GM12878 (cell line): Measurements from ENCODE around the gene MEG3. TPM values are rescaled to one million over a fixed set of nuclear protein-coding genes. Genes with fewer than 3 reads are reported as not detected.

ENCODE experiments used
- ATAC-seq: fragments of 200-7000 bp; cut with Tn5 transposase; 3 replicates; pipeline ENCODE4 v1.9.1; 2020; ENCODE audit warnings: mild to moderate bottlenecking, moderate library complexity
- BruUV-seq: library from RNA; stranded (reverse); fragments of 400-500 nt; replicated peaks from 2 replicates; lab custom pipeline; 2021; lab: Mats Ljungman, UMichigan
- CTCF ChIA-PET: fragments of 300-600 bp; sonication (Branson Sonifier 250); formaldehyde crosslinking; extraction: SDS; loops from one replicate; lab custom pipeline; 2021; ENCODE audit warnings: inconsistent platforms; lab: Yijun Ruan, JAX
- POLR2A ChIA-PET: fragments of 350-600 bp; formaldehyde crosslinking; extraction: SDS; loops from one replicate; lab custom pipeline; 2021; ENCODE audit warnings: inconsistent platforms; lab: Charles Lee
- RAD21 ChIA-PET: fragments of 300-600 bp; sonication (Branson Sonifier 250); formaldehyde crosslinking; loops from one replicate; lab custom pipeline; 2023; ENCODE audit warnings: antibody characterized with exemption; ENCODE audit not compliant: unreplicated experiment; lab: Charles Lee
- SMC1A ChIA-PET: fragments of 300-600 bp; sonication (Branson Sonifier 250); formaldehyde crosslinking; loops from one replicate; lab custom pipeline; 2023; ENCODE audit not compliant: unreplicated experiment, uncharacterized antibody; lab: Charles Lee
- DNase-seq: peaks from one replicate; pipeline ENCODE4 v3.0.0-alpha.2; 2011; ENCODE audit warnings: low read depth, low spot score
- FAIRE-seq: peaks from 3 replicates; lab custom pipeline; 2011; peaks lifted over from hg19 to GRCh38; lab: Jason Lieb, UNC
- H2AFZ ChIP-seq: 2 replicates; pipeline ENCODE4 v1.6.0; 2011; ENCODE audit warnings: low read depth, low read length, control low read depth; ENCODE audit not compliant: control insufficient read depth
- H3K27ac ChIP-seq: 2 replicates; pipeline ENCODE4 v1.5.1; 2011; ENCODE audit warnings: control low read depth; ENCODE audit not compliant: control insufficient read depth, insufficient read depth
- H3K27me3 ChIP-seq, 2 experiments: replicated peaks in 1 of 2; 2 replicates each; pipeline versions ENCODE4 v1.6.0 to v1.6.1; 2011; ENCODE audit warnings: low read length in 1 of 2; ENCODE audit not compliant: control insufficient read depth in 2 of 2, insufficient read depth in 2 of 2
- H3K36me3 ChIP-seq, 2 experiments: 2 replicates each; pipeline ENCODE4 v1.5.1; 2011; ENCODE audit warnings: low read length in 1 of 2; ENCODE audit not compliant: control insufficient read depth in 2 of 2, insufficient read depth in 2 of 2
- H3K4me1 ChIP-seq: 2 replicates; pipeline ENCODE4 v1.6.1; 2011; ENCODE audit warnings: mild to moderate bottlenecking, low read length, moderate library complexity, mixed read lengths; ENCODE audit not compliant: control insufficient read depth, insufficient read depth
- H3K4me2 ChIP-seq: 2 replicates; pipeline ENCODE4 v1.6.0; 2011; ENCODE audit warnings: control low read depth; ENCODE audit not compliant: control insufficient read depth, insufficient read depth
- H3K4me3 ChIP-seq: fragments of 200-600 bp; sonication (generic); 2 replicates; pipeline ENCODE4 v1.5.1; 2016
- H3K79me2 ChIP-seq: 2 replicates; pipeline ENCODE4 v1.6.0; 2011; ENCODE audit warnings: low read length; ENCODE audit not compliant: control insufficient read depth, insufficient read depth
- H3K9ac ChIP-seq: 2 replicates; pipeline ENCODE4 v1.8.0; 2011; ENCODE audit warnings: low read length, control low read depth, mixed read lengths; ENCODE audit not compliant: control insufficient read depth, insufficient read depth
- H3K9me3 ChIP-seq: replicated peaks from 3 replicates; pipeline ENCODE4 v1.5.1; 2011; ENCODE audit warnings: mild to moderate bottlenecking, low read length; ENCODE audit not compliant: control insufficient read depth, insufficient read depth
- H4K20me1 ChIP-seq: 2 replicates; pipeline ENCODE4 v1.6.0; 2011; ENCODE audit not compliant: control insufficient read depth, insufficient read depth
- CHD1 ChIP-seq: IDR thresholded peaks from 2 replicates; pipeline ENCODE4 v1.6.1; 2012; ENCODE audit warnings: low read depth, low read length, improper control_type of control experiment
- CREM ChIP-seq: IDR thresholded peaks from 2 replicates; pipeline ENCODE4 v1.6.1; 2014; ENCODE audit warnings: antibody characterized with exemption, low read depth
- HSF1 ChIP-seq: fragments of 150-350 bp; IDR thresholded peaks from 2 replicates; pipeline ENCODE4 v1.6.1; 2014; ENCODE audit warnings: mild to moderate bottlenecking, low read depth, low read length
- IRF4 ChIP-seq: IDR thresholded peaks from 2 replicates; pipeline ENCODE4 v1.6.1; 2011; ENCODE audit warnings: low read depth, low read length
- MEF2B ChIP-seq: fragments of 450-650 bp; IDR thresholded peaks from 2 replicates; pipeline ENCODE4 v1.6.1; 2018; ENCODE audit warnings: mild to moderate bottlenecking, moderate library complexity; ENCODE audit not compliant: partially characterized antibody, poor library complexity, severe bottlenecking
- MYC ChIP-seq: IDR thresholded peaks from 2 replicates; pipeline ENCODE4 v1.6.1; 2011; ENCODE audit warnings: mild to moderate bottlenecking, low read length, moderate library complexity, inconsistent platforms; ENCODE audit not compliant: insufficient read depth, insufficient replicate concordance, insufficient read length, severe bottlenecking
- NR2C1 ChIP-seq: fragments of 450-650 bp; IDR thresholded peaks from 2 replicates; pipeline ENCODE4 v1.6.1; 2017; ENCODE audit warnings: antibody characterized with exemption, mild to moderate bottlenecking, moderate library complexity
- NRF1 ChIP-seq: conservative IDR thresholded peaks from 2 replicates; pipeline ENCODE4 v1.6.1; 2011; ENCODE audit warnings: mild to moderate bottlenecking, low read depth, low read length, improper control_type of control experiment
- SKIL ChIP-seq: fragments of 450-650 bp; IDR thresholded peaks from 2 replicates; pipeline ENCODE4 v1.6.1; 2017; ENCODE audit warnings: mild to moderate bottlenecking, low read depth, inconsistent platforms; ENCODE audit not compliant: poor library complexity, severe bottlenecking
- SMC3 ChIP-seq: IDR thresholded peaks from 2 replicates; pipeline ENCODE4 v1.6.1; 2011; ENCODE audit warnings: low read length, improper control_type of control experiment, borderline replicate concordance
- SPI1 ChIP-seq: IDR thresholded peaks from 2 replicates; pipeline ENCODE4 v1.6.1; 2011; ENCODE audit warnings: low read depth, mild to moderate bottlenecking, low read length, moderate library complexity, borderline replicate concordance; ENCODE audit not compliant: insufficient read depth
- TCF12 ChIP-seq: IDR thresholded peaks from 2 replicates; pipeline ENCODE4 v1.6.1; 2011; ENCODE audit warnings: low read depth, mild to moderate bottlenecking, low read length
- USF1 ChIP-seq: IDR thresholded peaks from 2 replicates; pipeline ENCODE4 v1.6.1; 2011; ENCODE audit warnings: borderline replicate concordance, low read depth, mild to moderate bottlenecking, moderate library complexity, mixed read lengths, low read length; ENCODE audit not compliant: insufficient read depth; ENCODE audit errors: extremely low read length
- USF2 ChIP-seq: IDR thresholded peaks from 2 replicates; pipeline ENCODE4 v1.6.1; 2011; ENCODE audit warnings: low read depth, low read length, improper control_type of control experiment, borderline replicate concordance
- ZNF687 ChIP-seq: fragments of 450-650 bp; IDR thresholded peaks from 2 replicates; pipeline ENCODE4 v1.6.1; 2017; ENCODE audit warnings: mild to moderate bottlenecking, moderate library complexity
- WGBS: methylation state at CpG from one replicate; pipeline ENCODE4 v1.1.6; 2016; ENCODE audit warnings: low lambda C conversion rate; ENCODE audit not compliant: insufficient replicate concordance, insufficient coverage; ENCODE audit errors: missing lambda C conversion rate; 5-methylcytosine and 5-hydroxymethylcytosine counted together
- in situ Hi-C: fragments of 300-500 bp; cut with MboI; formaldehyde crosslinking; loops from 9 replicates; pipeline ENCODE4 v1.14.3; 2018; ENCODE audit warnings: mixed read lengths
- intact Hi-C: fragments of 100-400 bp; cut with micrococcal nuclease; formaldehyde crosslinking; loops from one replicate; pipeline ENCODE4 v1.14.2; 2022; ENCODE audit not compliant: unreplicated experiment
- polyA plus RNA-seq, 11 experiments: library from polyadenylated mRNA; depleted of rRNA in 4 of 11; unstranded in 6 of 11; stranded (reverse) in 5 of 11; fragments of >200 nt; fragmentation: Nextera tagmentation in 4 of 11; fragmentation: Illumina TruSeq in 1 of 11; extraction: Ambion mirVana in 4 of 11; extraction: Trizol in 1 of 11; gene quantifications; 1 replicate in 1 of 11; 2 replicates in 10 of 11; pipeline versions ENCODE4 v1.2.1 to v1.2.3, GENCODE V29; 2011 to 2016; ENCODE audit warnings: inconsistent platforms in 2 of 11, missing spikeins in 2 of 11, low read depth in 1 of 11
- total RNA-seq, 4 experiments: library from RNA; depleted of rRNA in 3 of 4; stranded (reverse); fragments of >200 nt in 3 of 4; fragmentation: Illumina TruSeq in 1 of 4; extraction: Trizol in 1 of 4; gene quantifications; 2 replicates each; pipeline versions ENCODE4 v1.2.1 to v1.2.3, GENCODE V29; 2013 to 2021

Gene MEG3
- total and polyA plus RNA-seq, 10 of the 15 experiments (the other 5 are each of a cell fraction or from before 2014, with no cell fraction given), result 0.03 to 2.9 (median 0.95) TPM; not detected in 7

- no peaks in the 10 kb centered on the region for H3K9me3 ChIP-seq
- DNase-seq (no peak), ATAC-seq (no peak), FAIRE-seq (no peak)
- H3K9ac ChIP-seq, result no peak overlapping the region
- no peak overlapping the region for H2AFZ ChIP-seq
- H3K4me2 ChIP-seq, result no peak overlapping the region
- H3K4me1 ChIP-seq, result no peaks in the 10 kb centered on the region
- no peaks in the 10 kb centered on the region for H3K27me3 ChIP-seq
- no peak for TF ChIP-seq SMC3
- no peak for TF ChIP-seq IRF4
- no peak for TF ChIP-seq ZNF687
- no peak for TF ChIP-seq USF2
- no peak for TF ChIP-seq NR2C1
- TF ChIP-seq MYC, result no peak
- no peak for TF ChIP-seq HSF1
- no peak for TF ChIP-seq CHD1
- no peak for TF ChIP-seq CREM
- TF ChIP-seq SPI1, result no peak
- no peak for TF ChIP-seq USF1
- no peak for TF ChIP-seq TCF12
- no peak for TF ChIP-seq MEF2B
- no peak for TF ChIP-seq SKIL
- no peak for TF ChIP-seq NRF1
- ChIA-PET SMC1A (no interaction called here), CTCF (no interaction called here), RAD21 (no interaction called here), POLR2A (no interaction called here)
- no TSS peak for BruUV-seq
- intact Hi-C loops (no loop called here), in situ Hi-C loops (no loop called here)
- 22% methylated on average over 11 of the region's 11 CpGs for WGBS
- no peak overlapping the region for H3K4me3 ChIP-seq
- H4K20me1 ChIP-seq, result no peaks in the 10 kb centered on the region
- no peaks in the 10 kb centered on the region for H3K79me2 ChIP-seq
- no peak overlapping the region for H3K27ac ChIP-seq
- H3K36me3 ChIP-seq, result no peaks in the 10 kb centered on the region
These were observed 67.8 kb downstream of the MEG3 start for GRCh38 chr14:100893760-100894159.
